A549 (cell line): ENCODE measurements around the gene PVALEF. TPM values are rescaled to one million over a fixed set of nuclear protein-coding genes. Genes with fewer than 3 reads are reported as not detected.

ENCODE experiments used
- ATAC-seq, 2 experiments: fragments of 200-7000 bp in 1 of 2; fragments of >200 bp in 1 of 2; cut with Nextera tagmentation in 1 of 2; cut with Tn5 transposase in 1 of 2; 3 replicates each; pipeline versions ENCODE4 v1.8.0 to v1.9.1; 2018 to 2020; ENCODE audit warnings: mild to moderate bottlenecking in 1 of 2, moderate library complexity in 1 of 2
- CTCF ChIA-PET: fragments of 300-600 bp; sonication (Branson Sonifier 250); formaldehyde crosslinking; extraction: SDS; loops from one replicate; lab custom pipeline; 2021; ENCODE audit warnings: antibody characterized with exemption, inconsistent platforms; lab: Yijun Ruan, JAX
- POLR2A ChIA-PET: fragments of 350-600 bp; formaldehyde crosslinking; extraction: SDS; loops from one replicate; lab custom pipeline; 2021; ENCODE audit warnings: antibody characterized with exemption, inconsistent platforms; lab: Yijun Ruan, JAX
- DNase-seq, 2 experiments: peaks; one replicate each; pipeline versions ENCODE4 v3.0.0 to v3.0.0-alpha.2; 2011 to 2016; ENCODE audit warnings: low read depth in 1 of 2, low spot score in 1 of 2
- FAIRE-seq: peaks from 2 replicates; lab custom pipeline; 2011; peaks lifted over from hg19 to GRCh38; lab: Jason Lieb, UNC
- H3K27ac ChIP-seq, 2 experiments: fragments of >200 bp; sonication (Bioruptor Twin); formaldehyde crosslinking; 3 replicates each; pipeline ENCODE4 v1.5.1; 2016 to 2017
- H3K4me1 ChIP-seq: fragments of >200 bp; sonication (Bioruptor Twin); formaldehyde crosslinking; 3 replicates; pipeline ENCODE4 v1.6.1; 2016
- H3K4me2 ChIP-seq: fragments of >200 bp; sonication (Bioruptor Twin); formaldehyde crosslinking; 3 replicates; pipeline ENCODE4 v1.6.1; 2016
- H3K4me3 ChIP-seq: fragments of >200 bp; sonication (Bioruptor Twin); formaldehyde crosslinking; 3 replicates; pipeline ENCODE4 v1.5.1; 2016
- H3K9me3 ChIP-seq: fragments of >200 bp; sonication (Bioruptor Twin); formaldehyde crosslinking; 3 replicates; pipeline ENCODE4 v1.6.1; 2016
- CBX8 ChIP-seq: fragments of 200-600 bp; sonication (generic); IDR thresholded peaks from 2 replicates; pipeline ENCODE4 v1.6.1; 2016
- CHD2 ChIP-seq: fragments of 150-350 bp; IDR thresholded peaks from 2 replicates; pipeline ENCODE4 v1.6.1; 2014; ENCODE audit warnings: low read length; ENCODE audit not compliant: partially characterized antibody
- EHMT2 ChIP-seq: fragments of 200-600 bp; sonication (generic); IDR thresholded peaks from 2 replicates; pipeline ENCODE4 v1.6.1; 2016; ENCODE audit warnings: antibody characterized with exemption, low read depth, mild to moderate bottlenecking, moderate library complexity
- ESRRA ChIP-seq: fragments of 150-350 bp; IDR thresholded peaks from 2 replicates; pipeline ENCODE4 v1.6.1; 2014; ENCODE audit warnings: mild to moderate bottlenecking, low read length, borderline replicate concordance
- FOSL2 ChIP-seq, 2 experiments: fragments of 450-650 bp in 1 of 2; fragments of >200 bp in 1 of 2; sonication (Bioruptor Twin) in 1 of 2; formaldehyde crosslinking; IDR thresholded peaks; 2 replicates each; pipeline versions ENCODE4 v1.5.0 to v1.6.1; 2016 to 2020; ENCODE audit warnings: mild to moderate bottlenecking in 1 of 2, moderate library complexity in 1 of 2
- HEYL ChIP-seq: fragments of 250-450 bp; sonication (Bioruptor Pico); IDR thresholded peaks from 2 replicates; pipeline ENCODE4 v1.8.0; 2021; ENCODE audit warnings: mild to moderate bottlenecking, moderate library complexity
- HOXB5 ChIP-seq: fragments of 250-450 bp; sonication (Bioruptor Pico); IDR thresholded peaks from 2 replicates; pipeline ENCODE4 v1.5.0; 2020; ENCODE audit warnings: mild to moderate bottlenecking, moderate library complexity
- MYC ChIP-seq: IDR thresholded peaks from 2 replicates; pipeline ENCODE4 v1.6.1; 2012; ENCODE audit warnings: mild to moderate bottlenecking, inconsistent platforms, low read length, improper control_type of control experiment, borderline replicate concordance
- RNF2 ChIP-seq: fragments of 200-600 bp; sonication (generic); IDR thresholded peaks from 2 replicates; pipeline ENCODE4 v1.6.1; 2016; ENCODE audit warnings: low read depth, mild to moderate bottlenecking, antibody characterized with exemption, moderate library complexity, borderline replicate concordance
- TFCP2L1 ChIP-seq: fragments of 250-450 bp; sonication (Bioruptor Pico); IDR thresholded peaks from 2 replicates; pipeline ENCODE4 v1.5.0; 2021; ENCODE audit warnings: mild to moderate bottlenecking
- ZFP36 ChIP-seq: fragments of 450-650 bp; IDR thresholded peaks from 2 replicates; pipeline ENCODE4 v1.6.1; 2014; ENCODE audit warnings: borderline replicate concordance; ENCODE audit not compliant: partially characterized antibody
- ZNF302 ChIP-seq: fragments of 250-450 bp; sonication (Bioruptor Pico); IDR thresholded peaks from 2 replicates; pipeline ENCODE4 v1.9.0; 2021; ENCODE audit warnings: inconsistent platforms, mild to moderate bottlenecking, moderate library complexity
- ZSCAN20 ChIP-seq: fragments of 250-450 bp; sonication (Bioruptor Pico); IDR thresholded peaks from 2 replicates; pipeline ENCODE4 v1.8.0; 2022; ENCODE audit warnings: mild to moderate bottlenecking, moderate library complexity
- WGBS: methylation state at CpG from one replicate; pipeline ENCODE4 v1.1.6; 2017; ENCODE audit errors: missing lambda C conversion rate; 5-methylcytosine and 5-hydroxymethylcytosine counted together
- polyA plus RNA-seq, 4 experiments: library from polyadenylated mRNA; depleted of rRNA in 3 of 4; stranded (reverse); fragments of >200 nt; fragmentation: RNase III in 1 of 4; extraction: RNeasy Plus Mini Kit Qiagen cat#74134 plus additional on column Dnase treatment in 1 of 4; gene quantifications; 2 replicates in 3 of 4; 3 replicates in 1 of 4; pipeline ENCODE4 v1.2.3, GENCODE V29; 2011 to 2017
- TF ChIP-seq, protein P1 (sequence below): IDR thresholded peaks from 2 replicates; pipeline ENCODE4 v1.6.1; 2012; ENCODE audit warnings: low read depth, borderline replicate concordance
- TF ChIP-seq, protein P2 (sequence below): fragments of >200 bp; sonication (Bioruptor Twin); formaldehyde crosslinking; IDR thresholded peaks from 3 replicates; pipeline ENCODE4 v1.5.1; 2016
- TF ChIP-seq, protein P3 (sequence below): fragments of 200-600 bp; sonication (generic); IDR thresholded peaks from 2 replicates; pipeline ENCODE4 v1.6.1; 2016; ENCODE audit warnings: antibody characterized with exemption, mild to moderate bottlenecking, moderate library complexity
- TF ChIP-seq, protein P4 (sequence below): fragments of 450-650 bp; IDR thresholded peaks from 2 replicates; pipeline ENCODE4 v1.6.1; 2014; ENCODE audit warnings: antibody characterized with exemption
- TF ChIP-seq, protein P5 (sequence below): fragments of 250-450 bp; sonication (Bioruptor Pico); IDR thresholded peaks from 2 replicates; pipeline ENCODE4 v1.5.0; 2021; ENCODE audit warnings: mild to moderate bottlenecking, moderate library complexity, borderline replicate concordance

The PVALEF gene
- polyA plus RNA-seq, 2 of the 4 experiments (the other 2 are of a cell fraction) = not detected

DNA sequence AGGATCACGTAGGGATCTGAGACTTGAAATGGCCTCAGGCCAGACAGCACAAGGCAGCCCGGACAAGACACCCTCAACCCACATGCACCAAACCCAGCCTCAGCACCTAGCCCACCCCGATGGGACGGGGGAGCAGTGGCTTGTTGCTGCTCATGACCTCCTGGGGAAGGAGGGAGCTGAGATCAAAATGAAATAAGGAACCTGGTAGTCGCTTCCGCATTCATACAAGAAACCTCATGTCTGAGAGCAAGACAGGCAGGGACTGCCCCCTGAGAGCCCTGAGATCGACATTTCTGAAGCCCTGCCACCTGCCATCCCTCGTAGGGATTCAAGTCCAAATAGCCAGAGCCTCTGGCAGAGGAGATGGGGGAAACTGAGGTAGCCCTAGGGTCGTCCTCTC is 63.1 kb downstream of the PVALEF start:
- no peak for DNase-seq
- Histone ChIP-seq H3K4me1 (0 out of 3 replicates have a peak, but pooled peaks cover 3% of the 10 kb centered on the region), H3K9me3 (peaks cover 8% of the 10 kb centered on the region; the same call in 2 of the 3 replicates), H3K27ac (no peak overlapping the region)
- no peak for FAIRE-seq
- ChIA-PET POLR2A (no interaction called here), CTCF (interaction anchor here (0.6 to 13.0 kb wide), 5 partner anchors 9 to 1724 kb away, joined by 3 to 153 read pairs (median 4); no protein-coding TSS in a partner anchor)
- WGBS = 80% methylated on average over 9 of the region's 9 CpGs
- TF ChIP-seq CBX8 (no peak), EHMT2 (no peak), HEYL (CRISPR knock-in tag) (no peak), ZFP36 (no peak), RNF2 (no peak), ESRRA (no peak), TFCP2L1 (CRISPR knock-in tag) (no peak), ZSCAN20 (CRISPR knock-in tag) (no peak), HOXB5 (CRISPR knock-in tag) (no peak), ZNF302 (no peak), FOSL2 (IDR thresholded peaks at IDR 0.05) (no peak), FOSL2 (CRISPR knock-in tag; IDR thresholded peaks at IDR 0.05) (no peak), CHD2 (no peak), MYC (no peak)
- TF ChIP-seq, protein P1, sequence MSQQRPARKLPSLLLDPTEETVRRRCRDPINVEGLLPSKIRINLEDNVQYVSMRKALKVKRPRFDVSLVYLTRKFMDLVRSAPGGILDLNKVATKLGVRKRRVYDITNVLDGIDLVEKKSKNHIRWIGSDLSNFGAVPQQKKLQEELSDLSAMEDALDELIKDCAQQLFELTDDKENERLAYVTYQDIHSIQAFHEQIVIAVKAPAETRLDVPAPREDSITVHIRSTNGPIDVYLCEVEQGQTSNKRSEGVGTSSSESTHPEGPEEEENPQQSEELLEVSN = no peak
- TF ChIP-seq, protein P2, sequence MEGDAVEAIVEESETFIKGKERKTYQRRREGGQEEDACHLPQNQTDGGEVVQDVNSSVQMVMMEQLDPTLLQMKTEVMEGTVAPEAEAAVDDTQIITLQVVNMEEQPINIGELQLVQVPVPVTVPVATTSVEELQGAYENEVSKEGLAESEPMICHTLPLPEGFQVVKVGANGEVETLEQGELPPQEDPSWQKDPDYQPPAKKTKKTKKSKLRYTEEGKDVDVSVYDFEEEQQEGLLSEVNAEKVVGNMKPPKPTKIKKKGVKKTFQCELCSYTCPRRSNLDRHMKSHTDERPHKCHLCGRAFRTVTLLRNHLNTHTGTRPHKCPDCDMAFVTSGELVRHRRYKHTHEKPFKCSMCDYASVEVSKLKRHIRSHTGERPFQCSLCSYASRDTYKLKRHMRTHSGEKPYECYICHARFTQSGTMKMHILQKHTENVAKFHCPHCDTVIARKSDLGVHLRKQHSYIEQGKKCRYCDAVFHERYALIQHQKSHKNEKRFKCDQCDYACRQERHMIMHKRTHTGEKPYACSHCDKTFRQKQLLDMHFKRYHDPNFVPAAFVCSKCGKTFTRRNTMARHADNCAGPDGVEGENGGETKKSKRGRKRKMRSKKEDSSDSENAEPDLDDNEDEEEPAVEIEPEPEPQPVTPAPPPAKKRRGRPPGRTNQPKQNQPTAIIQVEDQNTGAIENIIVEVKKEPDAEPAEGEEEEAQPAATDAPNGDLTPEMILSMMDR = no peak
- TF ChIP-seq, protein P3, sequence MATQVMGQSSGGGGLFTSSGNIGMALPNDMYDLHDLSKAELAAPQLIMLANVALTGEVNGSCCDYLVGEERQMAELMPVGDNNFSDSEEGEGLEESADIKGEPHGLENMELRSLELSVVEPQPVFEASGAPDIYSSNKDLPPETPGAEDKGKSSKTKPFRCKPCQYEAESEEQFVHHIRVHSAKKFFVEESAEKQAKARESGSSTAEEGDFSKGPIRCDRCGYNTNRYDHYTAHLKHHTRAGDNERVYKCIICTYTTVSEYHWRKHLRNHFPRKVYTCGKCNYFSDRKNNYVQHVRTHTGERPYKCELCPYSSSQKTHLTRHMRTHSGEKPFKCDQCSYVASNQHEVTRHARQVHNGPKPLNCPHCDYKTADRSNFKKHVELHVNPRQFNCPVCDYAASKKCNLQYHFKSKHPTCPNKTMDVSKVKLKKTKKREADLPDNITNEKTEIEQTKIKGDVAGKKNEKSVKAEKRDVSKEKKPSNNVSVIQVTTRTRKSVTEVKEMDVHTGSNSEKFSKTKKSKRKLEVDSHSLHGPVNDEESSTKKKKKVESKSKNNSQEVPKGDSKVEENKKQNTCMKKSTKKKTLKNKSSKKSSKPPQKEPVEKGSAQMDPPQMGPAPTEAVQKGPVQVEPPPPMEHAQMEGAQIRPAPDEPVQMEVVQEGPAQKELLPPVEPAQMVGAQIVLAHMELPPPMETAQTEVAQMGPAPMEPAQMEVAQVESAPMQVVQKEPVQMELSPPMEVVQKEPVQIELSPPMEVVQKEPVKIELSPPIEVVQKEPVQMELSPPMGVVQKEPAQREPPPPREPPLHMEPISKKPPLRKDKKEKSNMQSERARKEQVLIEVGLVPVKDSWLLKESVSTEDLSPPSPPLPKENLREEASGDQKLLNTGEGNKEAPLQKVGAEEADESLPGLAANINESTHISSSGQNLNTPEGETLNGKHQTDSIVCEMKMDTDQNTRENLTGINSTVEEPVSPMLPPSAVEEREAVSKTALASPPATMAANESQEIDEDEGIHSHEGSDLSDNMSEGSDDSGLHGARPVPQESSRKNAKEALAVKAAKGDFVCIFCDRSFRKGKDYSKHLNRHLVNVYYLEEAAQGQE = no peak
- TF ChIP-seq, protein P4, sequence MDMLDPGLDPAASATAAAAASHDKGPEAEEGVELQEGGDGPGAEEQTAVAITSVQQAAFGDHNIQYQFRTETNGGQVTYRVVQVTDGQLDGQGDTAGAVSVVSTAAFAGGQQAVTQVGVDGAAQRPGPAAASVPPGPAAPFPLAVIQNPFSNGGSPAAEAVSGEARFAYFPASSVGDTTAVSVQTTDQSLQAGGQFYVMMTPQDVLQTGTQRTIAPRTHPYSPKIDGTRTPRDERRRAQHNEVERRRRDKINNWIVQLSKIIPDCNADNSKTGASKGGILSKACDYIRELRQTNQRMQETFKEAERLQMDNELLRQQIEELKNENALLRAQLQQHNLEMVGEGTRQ = no peak
- TF ChIP-seq, protein P5, sequence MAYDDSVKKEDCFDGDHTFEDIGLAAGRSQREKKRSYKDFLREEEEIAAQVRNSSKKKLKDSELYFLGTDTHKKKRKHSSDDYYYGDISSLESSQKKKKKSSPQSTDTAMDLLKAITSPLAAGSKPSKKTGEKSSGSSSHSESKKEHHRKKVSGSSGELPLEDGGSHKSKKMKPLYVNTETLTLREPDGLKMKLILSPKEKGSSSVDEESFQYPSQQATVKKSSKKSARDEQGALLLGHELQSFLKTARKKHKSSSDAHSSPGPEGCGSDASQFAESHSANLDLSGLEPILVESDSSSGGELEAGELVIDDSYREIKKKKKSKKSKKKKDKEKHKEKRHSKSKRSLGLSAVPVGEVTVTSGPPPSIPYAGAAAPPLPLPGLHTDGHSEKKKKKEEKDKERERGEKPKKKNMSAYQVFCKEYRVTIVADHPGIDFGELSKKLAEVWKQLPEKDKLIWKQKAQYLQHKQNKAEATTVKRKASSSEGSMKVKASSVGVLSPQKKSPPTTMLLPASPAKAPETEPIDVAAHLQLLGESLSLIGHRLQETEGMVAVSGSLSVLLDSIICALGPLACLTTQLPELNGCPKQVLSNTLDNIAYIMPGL (CRISPR knock-in tag) = no peak
- TF ChIP-seq, all 56 proteins: peak for 0
- no peak overlapping the region for H3K4me2 ChIP-seq
- H3K4me3 ChIP-seq = no peak overlapping the region
- ATAC-seq = no peak
